Stimulated activated CD8-positive, alpha-beta memory T cell treated with anti-CD3 and anti-CD28 coated beads, Interleukin-4, amount 100 ng/mL, for 4 hours (primary cell): Measurements from ENCODE around the gene RIN3.

ENCODE experiments used
- DNase-seq, 2 donors: peaks; one replicate each; pipeline ENCODE4 v3.0.0-alpha.2; 2020; ENCODE audit warnings: low read depth in 2 of 2, low spot score in 1 of 2

The RIN3 gene

DNA sequence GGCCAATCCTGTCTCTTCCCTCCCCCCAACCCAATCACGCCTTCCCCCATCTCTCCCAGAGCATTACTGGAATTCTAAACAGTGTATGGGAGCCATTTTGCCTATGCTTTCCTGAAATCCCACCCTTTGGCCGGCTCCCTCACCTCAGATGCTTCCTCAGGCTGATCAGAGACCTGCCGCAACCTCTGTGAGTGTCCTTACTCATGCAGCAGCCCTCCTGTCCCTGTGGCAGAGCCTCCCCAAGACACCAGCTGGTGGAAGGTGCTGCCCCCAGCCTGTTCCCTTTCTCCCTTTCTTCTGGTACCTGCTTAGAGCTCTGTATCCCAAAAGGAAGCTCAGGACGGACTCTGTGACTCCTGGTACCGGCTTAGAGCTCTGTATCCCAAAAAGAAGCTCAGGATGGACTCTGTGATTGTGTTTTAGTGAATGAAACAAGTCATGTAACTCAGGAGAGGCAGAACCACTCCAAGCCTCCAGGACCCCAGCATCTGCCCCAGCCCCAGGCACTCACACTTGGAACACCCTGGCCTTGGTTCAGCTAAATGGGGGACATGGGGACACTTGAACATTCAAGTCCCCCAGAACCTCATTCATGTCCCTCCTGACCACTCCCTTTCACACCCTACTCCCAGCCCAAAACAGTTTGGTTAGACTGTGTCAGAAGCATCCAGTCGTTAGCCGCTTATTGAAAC lies 29.3 kb upstream of the RIN3 start:
- DNase-seq = no peak

DNA sequence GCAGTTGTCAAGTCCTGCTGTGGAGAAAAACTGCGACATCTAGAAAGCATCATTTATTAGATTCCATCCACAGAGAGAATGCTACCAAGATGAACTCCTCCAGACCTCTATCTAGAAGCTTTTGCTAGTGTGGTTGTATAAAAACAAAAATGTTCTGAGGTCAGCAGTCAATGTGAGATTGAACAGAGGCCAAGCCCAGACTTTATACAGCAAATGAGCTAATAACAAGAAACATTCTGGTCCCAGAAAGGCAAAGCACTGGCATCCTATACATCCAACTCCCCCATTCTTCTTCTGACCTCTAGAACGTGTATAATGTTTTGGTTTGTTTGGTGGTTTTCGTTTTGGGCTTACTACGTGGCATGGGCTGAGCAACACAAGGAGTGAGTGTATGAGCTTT lies 26.7 kb upstream of the RIN3 start:
- no peak for DNase-seq

DNA sequence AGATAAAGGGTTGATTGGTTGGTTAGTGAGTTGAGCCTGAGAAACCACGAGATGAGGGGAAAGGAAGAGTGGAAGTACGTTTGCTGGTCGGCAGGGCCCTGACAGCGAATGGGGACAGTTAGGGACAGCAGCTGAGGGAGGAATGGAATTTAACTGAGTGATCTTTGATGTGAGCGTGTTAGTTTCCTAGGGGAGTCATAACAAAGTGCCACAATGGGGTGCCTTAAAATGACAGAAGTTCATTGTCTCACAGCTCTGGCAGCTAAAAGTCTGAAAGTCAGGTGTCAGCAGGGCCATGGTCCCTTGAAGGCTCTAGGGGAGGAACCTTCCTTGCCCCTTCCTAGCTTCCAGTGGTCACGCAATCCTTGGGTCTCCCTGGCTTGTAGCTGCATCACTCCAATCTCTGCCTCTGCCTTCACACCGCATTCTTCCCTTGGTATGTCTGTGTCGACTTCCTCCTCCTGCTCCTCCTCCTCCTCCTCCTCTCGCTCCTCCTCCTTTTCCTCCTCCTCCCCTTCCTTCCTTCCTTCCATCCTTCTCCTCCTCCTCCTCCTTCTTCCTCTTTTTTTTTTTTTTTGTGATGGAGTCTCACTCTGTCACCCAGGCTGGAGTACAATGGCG lies 26.0 kb upstream of the RIN3 start:
- DNase-seq = no peak

DNA sequence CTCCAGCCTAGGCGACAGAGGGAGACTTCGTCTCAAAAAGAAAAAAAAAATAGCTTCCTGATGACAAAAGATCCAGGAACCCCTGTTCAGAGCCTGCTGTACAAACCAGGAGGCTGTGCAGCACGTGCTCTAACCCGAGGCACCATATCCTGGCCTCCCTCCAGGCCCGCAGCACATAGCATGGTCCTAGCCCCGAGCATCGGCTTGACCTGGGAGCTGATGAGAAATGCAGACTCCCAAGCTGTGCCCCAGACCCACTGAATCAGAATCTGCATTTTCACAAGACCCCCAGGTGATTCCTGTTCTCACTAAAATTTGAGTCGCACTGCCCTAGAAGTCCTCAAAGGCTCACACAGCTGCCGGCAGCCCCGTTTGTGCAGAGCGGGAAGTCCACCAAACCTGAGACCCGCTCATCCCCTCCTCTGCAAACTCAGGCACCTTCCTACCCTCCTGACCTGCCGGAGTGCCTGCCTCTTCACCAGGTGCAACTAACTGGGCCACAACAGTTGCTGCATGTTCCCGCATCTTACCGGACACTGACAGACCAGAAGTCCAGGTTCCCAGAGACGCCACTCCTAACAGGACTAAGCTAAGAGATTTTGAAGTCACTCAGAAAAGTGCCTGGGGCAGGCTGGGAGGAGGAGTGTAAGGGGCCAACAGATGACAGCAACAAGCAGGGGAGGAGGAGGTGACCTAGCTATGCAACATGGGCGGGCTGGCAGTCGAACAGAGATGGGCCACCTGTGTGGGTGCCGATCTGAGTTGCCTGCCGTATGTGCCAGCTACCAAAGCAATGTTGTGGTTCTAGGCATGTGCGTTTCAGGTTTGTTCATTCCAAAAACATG lies 24.0 kb upstream of the RIN3 start:
- DNase-seq = no peak

DNA sequence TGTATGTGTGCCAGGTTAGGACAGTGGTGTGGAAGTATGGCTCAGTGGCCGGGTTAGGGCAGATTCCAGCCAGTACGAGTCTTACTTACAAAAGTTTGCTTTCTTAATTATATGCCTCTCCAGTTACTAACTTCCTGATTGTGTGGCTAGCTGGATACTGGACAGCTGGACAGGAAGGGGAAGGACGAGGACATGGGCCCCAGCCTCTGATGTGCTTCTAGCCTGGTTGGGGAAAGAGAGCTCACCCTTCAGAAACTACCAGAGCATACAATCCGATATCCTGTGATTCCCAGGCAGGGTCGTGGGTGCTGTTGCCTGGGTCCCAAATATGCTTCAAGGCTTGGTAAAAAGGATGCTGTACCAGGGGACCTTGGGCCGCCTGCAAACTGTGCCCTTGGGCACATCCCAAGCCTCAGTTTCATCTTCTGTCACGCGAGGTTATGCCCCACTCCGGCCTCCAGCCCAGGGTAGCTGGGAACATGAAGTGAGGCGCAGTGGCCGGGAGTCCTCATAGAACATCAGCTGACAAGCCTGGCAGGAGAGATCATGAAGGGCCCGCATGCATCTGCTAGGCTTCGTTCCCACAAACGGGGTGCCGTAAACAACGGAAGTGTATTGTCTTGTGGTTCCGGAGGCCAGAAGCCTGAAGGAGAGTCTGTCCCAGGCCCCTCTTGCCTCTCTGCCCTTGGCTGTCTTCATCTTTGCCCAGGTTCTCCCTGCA lies 23.2 kb upstream of the RIN3 start:
- DNase-seq = no peak

DNA sequence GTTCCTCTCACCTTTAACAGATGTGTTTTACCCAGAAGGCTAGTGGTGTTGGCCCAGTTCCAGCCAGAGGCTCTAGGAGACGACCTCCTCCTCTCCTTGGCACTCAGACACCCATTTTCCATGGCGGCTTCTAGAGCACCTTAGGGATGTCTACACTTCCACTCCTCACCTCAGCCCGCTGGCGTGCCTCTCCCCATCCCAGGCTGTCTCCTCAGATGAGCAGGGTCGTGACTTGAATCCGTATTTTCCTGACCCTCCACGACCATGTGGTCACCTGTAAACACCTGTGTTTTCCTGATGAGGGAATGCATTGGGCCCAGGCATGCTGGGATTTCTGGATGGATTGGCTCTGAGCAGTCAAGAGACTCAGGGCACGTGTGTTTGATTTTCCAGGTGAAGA lies 21.8 kb upstream of the RIN3 start:
- DNase-seq = no peak

DNA sequence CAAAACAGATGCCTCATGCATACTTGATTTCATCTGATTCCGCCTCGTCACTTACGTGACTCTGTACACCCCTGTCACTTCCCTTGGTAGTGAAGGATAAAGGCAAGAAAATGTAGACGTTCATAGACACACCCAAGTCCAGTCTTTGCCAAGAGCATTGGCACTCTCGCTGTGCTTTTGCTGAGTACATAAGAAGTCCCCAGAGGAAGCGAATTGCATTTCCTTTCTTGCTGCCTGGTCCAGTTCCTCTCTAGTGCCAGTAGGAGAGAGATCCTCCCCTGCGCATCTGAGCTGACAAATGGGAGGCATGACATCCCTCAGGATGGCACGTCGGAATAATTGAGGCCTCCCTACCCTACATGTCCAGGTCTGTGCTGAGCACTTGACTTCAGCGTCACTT lies 21.3 kb upstream of the RIN3 start:
- DNase-seq = no peak

DNA sequence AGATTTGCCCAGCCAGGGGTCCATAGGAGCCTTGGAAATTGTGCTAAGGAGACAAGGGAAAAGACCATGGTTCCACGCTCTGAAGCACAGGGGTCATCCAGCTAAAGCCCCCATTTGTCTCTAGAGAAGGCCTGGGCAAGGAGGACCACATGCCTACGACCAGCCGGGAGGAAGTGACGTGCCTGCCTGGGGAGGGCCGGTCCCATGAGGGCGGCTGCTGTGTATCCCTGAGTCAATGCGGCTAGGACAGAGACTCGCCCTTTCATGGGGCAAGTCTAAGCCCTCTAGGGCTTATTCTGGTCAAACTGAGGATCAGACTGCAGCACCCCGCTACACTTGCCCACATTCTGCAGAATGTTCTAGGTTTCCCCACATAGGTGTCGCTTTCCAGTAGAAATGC lies 20.6 kb upstream of the RIN3 start:
- DNase-seq = no peak

DNA sequence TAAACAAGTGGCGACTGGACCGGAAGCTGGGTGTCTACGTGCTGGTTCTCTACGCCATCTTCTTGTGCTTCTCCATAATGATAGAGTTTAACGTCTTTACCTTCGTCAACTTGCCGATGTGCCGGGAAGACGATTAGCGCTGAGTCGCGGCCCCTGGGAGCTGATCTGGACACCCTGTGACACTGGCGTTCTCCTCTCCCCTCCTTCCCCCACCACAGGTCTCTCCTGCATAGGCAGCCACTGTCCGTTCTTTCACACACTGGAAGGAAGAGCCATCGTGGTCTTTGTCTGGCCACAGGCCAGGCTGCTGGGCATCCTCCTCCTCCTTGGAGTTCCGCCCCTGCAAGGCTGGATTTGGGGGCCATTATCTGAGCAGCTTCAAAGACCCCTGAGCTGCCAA lies 20.1 kb upstream of the RIN3 start:
- no peak for DNase-seq

DNA sequence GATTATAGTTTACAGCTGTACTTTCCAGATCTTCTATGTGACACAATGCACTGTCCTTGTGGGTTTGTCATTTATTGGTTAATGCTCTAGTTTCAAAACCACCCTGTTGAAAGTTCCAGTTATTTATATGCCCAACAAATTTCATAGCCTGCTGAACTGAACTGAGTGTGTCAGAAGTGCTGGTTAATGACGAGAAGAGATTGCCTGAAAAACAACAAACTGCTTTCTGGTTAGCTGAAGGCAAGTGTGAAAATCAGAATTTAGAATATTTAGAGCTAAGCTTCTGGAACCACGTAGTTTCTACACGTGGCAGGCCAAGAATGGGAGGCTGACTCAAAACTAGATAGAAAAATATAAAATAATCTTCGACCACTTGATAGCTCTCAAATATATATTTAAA lies 19.1 kb upstream of the RIN3 start:
- DNase-seq = no peak

DNA sequence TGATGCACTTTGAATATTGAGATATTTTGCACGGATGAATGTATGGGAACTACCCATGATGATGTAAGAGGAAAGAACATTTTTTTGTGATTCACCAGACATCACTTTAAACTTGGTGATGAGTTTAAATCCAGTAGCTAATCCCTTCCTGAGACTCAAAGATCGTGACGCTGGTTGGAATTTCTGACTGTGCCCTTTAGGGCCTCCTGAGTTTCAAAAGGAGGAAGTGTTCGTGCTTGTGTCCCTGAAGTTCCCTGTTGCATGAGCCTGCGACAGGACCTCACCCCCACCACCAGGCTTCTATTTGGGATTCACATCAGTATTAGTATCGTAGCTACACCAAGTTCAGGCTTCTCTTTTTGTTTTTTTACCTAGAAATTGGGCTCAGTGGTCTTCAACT lies 18.6 kb upstream of the RIN3 start:
- DNase-seq = no peak

DNA sequence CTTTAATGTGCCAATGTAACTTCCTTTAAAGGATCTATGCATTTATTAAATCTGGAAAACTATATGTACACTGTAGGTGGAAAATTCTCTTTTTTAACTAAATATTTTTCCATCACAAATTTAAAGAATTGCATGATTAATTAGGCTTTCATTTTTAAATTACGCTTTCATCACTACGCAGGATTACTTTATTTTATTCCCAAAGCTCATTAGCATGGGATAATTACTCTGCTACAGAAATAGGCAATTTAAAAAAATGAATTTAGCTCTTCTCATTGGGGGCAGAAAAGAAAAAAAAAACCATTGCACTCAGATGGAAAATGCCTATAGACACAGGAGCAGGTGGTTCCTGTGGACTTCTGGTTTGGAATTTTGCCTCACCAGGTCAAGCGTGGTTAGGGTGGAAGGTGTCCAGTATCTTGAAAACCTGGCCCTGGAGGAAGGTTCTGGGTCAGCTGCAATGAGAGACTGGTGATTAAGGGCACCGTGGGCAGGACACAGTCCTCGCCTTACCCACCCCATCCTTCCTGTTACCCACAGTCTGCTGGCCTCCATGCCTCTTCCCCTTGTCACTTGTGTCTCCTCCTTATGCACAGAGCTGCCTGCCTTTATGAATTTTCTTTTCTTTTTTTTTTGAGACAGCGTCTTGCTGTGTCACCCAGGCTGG lies 17.3 kb upstream of the RIN3 start:
- no peak for DNase-seq

DNA sequence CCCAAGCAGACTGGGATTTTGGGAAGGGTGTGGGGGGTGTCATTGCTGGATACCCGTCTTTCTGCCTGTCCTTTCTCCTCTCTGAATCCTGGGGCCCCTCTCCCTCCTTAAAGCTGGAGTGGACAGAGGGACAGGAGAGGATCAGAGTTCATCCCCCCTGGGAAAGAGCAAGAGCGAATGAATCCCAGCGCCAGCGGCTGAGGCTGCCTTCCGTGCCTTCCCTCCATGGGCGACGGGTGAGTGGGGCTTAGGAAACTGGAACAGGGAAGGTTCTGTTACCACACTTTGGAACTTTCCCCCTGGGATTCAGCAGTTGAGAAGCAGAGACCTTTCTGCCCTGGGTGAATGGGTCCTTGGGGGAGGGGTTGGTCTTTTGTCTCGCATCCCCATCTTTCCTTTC lies 16.2 kb upstream of the RIN3 start:
- DNase-seq = no peak

DNA sequence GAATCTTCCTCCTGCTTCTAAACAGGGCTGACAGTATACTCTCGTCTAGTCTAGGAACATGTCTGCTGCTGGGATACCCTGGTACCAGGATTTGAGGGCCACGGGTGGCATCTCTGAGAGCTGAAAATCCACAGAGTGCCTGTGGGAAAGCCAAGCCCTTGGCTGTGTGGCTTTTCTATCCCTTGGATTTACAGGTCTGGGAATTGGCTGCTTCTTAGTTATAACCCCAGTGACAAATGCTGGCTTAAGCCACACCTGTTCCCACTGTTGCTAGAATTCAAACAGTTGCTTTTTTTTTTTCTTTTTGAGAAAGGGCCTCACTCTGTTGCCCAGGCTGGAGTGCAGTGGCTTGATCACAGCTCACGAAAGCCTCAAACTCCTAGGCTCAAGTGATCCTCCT lies 14.3 kb upstream of the RIN3 start:
- no peak for DNase-seq

DNA sequence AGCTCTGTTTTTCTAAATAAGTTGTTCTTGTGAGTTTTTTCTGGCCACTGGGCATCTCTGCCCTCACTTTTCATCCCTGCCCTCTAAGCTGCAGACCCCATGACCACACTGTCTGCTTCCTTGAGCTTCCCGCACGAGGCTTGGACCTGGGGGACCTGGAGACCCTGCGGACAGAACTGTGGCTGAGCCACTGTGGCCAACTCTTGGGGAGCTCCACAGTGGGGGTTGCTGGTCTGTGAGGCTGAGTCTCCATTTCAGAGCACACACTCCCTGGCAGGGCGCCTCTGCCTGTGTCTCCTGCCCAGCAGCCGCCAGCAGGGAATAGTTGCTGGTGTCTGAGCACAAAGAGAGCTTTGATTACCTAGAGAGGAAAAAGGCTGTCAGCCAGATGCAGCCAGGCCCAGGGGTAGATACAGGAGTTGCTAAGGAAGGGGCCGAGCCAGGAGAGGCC lies 13.1 kb upstream of the RIN3 start:
- DNase-seq = no peak

DNA sequence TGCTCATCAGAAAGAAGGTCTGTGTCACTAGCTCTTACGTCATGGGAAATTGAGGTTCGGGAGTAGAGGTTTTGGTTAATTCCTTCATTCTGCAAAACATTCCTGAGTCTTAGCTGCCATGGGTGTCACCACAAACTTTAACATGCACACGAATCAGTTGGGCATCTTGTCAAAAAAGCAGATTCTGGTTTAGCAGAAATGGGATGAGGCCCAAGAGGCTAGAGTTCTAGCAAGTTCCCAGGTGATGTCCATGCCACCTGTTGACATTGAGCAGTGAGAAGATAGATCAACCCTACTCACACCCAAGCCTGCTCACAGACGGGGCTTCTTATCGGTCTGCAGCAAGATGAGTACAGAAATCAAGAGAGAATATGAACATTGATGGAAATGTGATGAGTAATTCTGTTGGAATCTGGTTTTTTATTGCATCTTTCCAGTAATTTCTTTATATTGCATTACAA lies 11.7 kb upstream of the RIN3 start:
- DNase-seq = no peak

DNA sequence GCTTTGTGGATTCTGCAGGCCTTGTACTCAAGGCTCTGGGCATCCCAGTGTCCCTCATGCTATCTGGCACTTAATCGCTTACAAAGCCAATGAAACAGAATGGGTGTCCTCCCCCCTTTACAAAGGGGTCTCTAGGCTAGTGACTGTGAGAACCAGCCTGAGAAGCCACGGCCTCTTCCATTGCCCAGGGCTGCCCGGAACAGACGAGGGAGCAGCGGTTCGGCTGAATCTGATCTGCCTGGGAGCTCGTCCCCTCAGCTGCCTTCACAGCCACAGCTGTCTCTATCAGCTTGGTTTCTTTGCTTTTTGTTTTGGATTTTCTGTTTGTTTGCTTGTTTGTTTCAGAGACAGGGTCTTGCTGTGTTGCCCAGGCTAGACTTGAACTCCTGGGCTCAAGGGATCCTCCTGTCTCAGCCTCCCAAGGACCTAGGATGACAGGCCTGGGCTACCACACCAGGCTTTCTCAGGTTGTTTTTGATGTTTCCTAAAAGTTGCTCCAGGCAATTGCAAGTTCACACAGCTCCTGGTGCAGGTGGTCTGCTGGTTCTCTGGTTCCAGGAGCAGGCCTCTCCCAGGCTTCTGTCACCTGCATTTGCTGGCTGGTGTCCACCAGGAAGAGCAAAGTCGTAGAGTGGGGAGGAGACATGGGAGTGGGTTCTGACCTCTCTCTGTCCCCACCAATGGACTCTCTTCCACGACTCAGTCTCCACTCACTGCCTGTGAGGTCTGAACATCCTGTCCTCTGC lies 10.9 kb upstream of the RIN3 start:
- DNase-seq = no peak

DNA sequence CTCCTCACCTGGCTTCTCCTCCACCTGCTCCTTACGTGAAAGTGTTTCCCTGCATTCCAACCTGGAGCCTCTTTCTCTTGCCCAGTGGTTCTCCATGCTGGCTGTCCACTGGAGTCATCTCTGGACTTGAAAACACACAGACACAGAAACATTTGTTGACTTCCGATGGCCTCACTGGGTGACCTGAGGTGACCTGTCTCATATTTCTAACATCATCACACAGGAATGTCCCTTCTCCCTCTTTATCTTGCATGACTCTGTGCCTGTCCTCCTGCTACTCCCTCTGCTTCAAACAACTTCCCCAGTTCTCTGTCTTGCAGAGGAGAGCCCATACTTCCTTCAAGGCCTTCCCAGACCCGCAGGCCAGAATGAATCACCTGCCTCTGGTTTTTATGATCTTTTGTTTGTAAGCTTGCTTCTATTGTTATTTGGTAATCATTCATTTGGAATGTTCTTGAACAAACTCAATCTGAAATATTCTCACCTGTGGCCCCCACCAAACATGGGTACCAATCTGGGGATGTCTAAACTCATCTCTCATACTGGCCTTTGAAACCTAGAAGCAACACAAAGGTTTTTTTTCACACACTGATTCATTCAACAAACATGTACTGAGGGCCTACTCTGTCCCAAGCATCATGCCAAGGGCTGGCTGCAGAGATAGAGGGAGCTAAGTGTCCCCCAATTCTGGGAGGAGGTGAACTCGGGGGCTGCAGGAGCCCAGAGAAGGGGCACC lies 9.7 kb upstream of the RIN3 start:
- no peak for DNase-seq

DNA sequence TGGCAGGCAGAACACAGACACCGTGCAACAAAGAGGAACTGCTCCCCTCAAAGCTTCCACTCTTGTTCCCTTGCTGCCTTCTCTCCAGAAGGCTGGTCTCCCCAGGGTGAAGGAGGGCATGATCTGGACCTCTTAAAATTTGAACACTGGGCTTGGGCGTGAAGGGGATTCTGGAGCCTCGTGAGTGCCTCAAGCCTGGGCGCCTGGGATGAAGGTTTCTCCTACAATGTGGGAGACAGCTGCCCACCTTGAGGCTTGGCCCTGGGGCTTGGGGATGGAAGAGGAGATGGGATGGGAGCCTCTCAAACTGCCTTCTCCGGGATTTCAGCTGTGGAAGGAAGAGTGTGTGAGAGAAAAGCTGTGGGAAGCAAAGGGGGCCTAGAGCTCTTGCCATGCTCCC lies 7.8 kb upstream of the RIN3 start:
- DNase-seq = no peak

DNA sequence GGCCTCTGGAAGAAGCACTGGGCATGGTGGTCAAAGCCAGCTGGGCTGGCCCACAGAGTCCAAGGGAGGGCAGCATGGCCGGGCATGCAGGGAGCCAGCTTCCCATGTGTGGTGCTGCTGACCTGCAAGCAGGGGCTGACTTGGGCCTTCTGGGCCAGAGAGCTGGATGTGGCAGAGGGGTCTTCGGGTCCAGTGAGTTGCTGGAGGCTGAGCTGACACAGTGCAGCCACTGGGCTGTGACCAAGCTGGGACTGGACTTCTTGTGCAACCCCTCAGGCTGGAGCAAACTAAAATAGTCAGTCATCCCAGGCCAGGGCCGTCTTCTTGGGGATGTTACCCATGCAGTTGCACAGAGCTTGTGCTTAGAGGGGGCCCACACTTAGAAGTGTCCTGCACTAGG lies 7.3 kb upstream of the RIN3 start:
- DNase-seq = no peak
